GM23338 (cell line): ENCODE data around the gene NKX2-3. TPM values are rescaled to one million over a fixed set of nuclear protein-coding genes. Genes with fewer than 3 reads are reported as not detected.

ENCODE experiments used
- ATAC-seq: fragments of 200-7000 bp; cut with Tn5 transposase; 3 replicates; pipeline ENCODE4 v1.9.1; 2020
- DNase-seq: peaks from one replicate; pipeline ENCODE4 v3.0.0-alpha.2; 2015; ENCODE audit warnings: low spot score
- H2AFZ ChIP-seq: fragments of 200-600 bp; sonication (generic); 2 replicates; pipeline ENCODE4 v1.8.0; 2016; ENCODE audit warnings: antibody characterized with exemption, mild to moderate bottlenecking, moderate library complexity
- H3F3A ChIP-seq: fragments of 200-600 bp; sonication (generic); replicated peaks from 2 replicates; pipeline ENCODE4 v1.8.0; 2017; ENCODE audit warnings: antibody characterized with exemption, mixed run types, low read depth
- H3K27ac ChIP-seq: fragments of 200-600 bp; sonication (generic); 2 replicates; pipeline ENCODE4 v1.6.1; 2016; ENCODE audit warnings: low read depth
- H3K27me3 ChIP-seq: fragments of 200-600 bp; sonication (generic); 2 replicates; pipeline ENCODE4 v1.8.0; 2016; ENCODE audit warnings: mild to moderate bottlenecking, mixed run types, moderate library complexity; ENCODE audit not compliant: insufficient read depth
- H3K36me3 ChIP-seq: fragments of 200-600 bp; sonication (generic); 2 replicates; pipeline ENCODE4 v1.8.0; 2016; ENCODE audit warnings: mild to moderate bottlenecking; ENCODE audit not compliant: insufficient read depth
- H3K4me1 ChIP-seq: fragments of 200-600 bp; sonication (generic); 2 replicates; pipeline ENCODE4 v1.8.0; 2016; ENCODE audit warnings: mild to moderate bottlenecking, moderate library complexity; ENCODE audit not compliant: insufficient read depth
- H3K4me2 ChIP-seq: fragments of 200-600 bp; sonication (generic); 2 replicates; pipeline ENCODE4 v1.7.1; 2017; ENCODE audit warnings: mixed run types
- H3K4me3 ChIP-seq: fragments of 200-600 bp; sonication (generic); 2 replicates; pipeline ENCODE4 v1.6.1; 2016; ENCODE audit warnings: mixed run types
- H3K79me2 ChIP-seq: fragments of 200-600 bp; sonication (generic); replicated peaks from 2 replicates; pipeline ENCODE4 v1.8.0; 2017; ENCODE audit warnings: mild to moderate bottlenecking; ENCODE audit not compliant: insufficient read depth
- H3K9me2 ChIP-seq: fragments of 200-600 bp; sonication (generic); 2 replicates; pipeline ENCODE4 v1.8.0; 2017; ENCODE audit not compliant: insufficient read depth
- H4K20me1 ChIP-seq: fragments of 200-600 bp; sonication (generic); replicated peaks from 2 replicates; pipeline ENCODE4 v1.8.0; 2017; ENCODE audit warnings: mild to moderate bottlenecking; ENCODE audit not compliant: insufficient read depth
- H3K27ac Mint-ChIP-seq: 2 replicates; pipeline ENCODE4 v1.8.0; 2020; ENCODE audit warnings: inconsistent platforms, mild to moderate bottlenecking, moderate library complexity, mixed read lengths
- H3K27me3 Mint-ChIP-seq: 3 replicates; pipeline ENCODE4 v1.8.0; 2022; ENCODE audit warnings: low read depth, mild to moderate bottlenecking, moderate library complexity, mixed read lengths, inconsistent platforms; ENCODE audit not compliant: insufficient read depth, poor library complexity
- H3K36me3 Mint-ChIP-seq: 3 replicates; pipeline ENCODE4 v1.8.0; 2021; ENCODE audit warnings: low read depth, mild to moderate bottlenecking, inconsistent platforms, moderate library complexity, mixed read lengths
- H3K4me1 Mint-ChIP-seq: 3 replicates; pipeline ENCODE4 v1.8.0; 2020; ENCODE audit warnings: mild to moderate bottlenecking, inconsistent platforms, mixed read lengths
- H3K4me3 Mint-ChIP-seq: 3 replicates; pipeline ENCODE4 v1.8.0; 2021; ENCODE audit warnings: moderate library complexity, mild to moderate bottlenecking, inconsistent platforms, mixed read lengths
- H3K9me3 Mint-ChIP-seq: 3 replicates; pipeline ENCODE4 v1.8.0; 2020; ENCODE audit warnings: moderate library complexity, mild to moderate bottlenecking, inconsistent platforms, mixed read lengths
- CREB1 ChIP-seq: fragments of 250-450 bp; sonication (Bioruptor Pico); IDR thresholded peaks from 2 replicates; pipeline ENCODE4 v1.5.0; 2020; ENCODE audit warnings: low read depth, mild to moderate bottlenecking, moderate library complexity
- ETS1 ChIP-seq: IDR thresholded peaks from 2 replicates; pipeline ENCODE4 v1.6.1; 2016; ENCODE audit warnings: antibody characterized with exemption
- EZH2 ChIP-seq: fragments of 200-600 bp; sonication (generic); IDR thresholded peaks from one replicate; pipeline ENCODE4 v1.8.0; 2017; ENCODE audit warnings: antibody characterized with exemption, mild to moderate bottlenecking, low read depth; ENCODE audit not compliant: unreplicated experiment
- EZH2phosphoT487 ChIP-seq: fragments of 200-600 bp; sonication (generic); IDR thresholded peaks from one replicate; pipeline ENCODE4 v1.8.1; 2018; ENCODE audit warnings: antibody characterized with exemption; ENCODE audit not compliant: unreplicated experiment
- JUNB ChIP-seq: IDR thresholded peaks from one replicate; pipeline ENCODE4 v1.6.1; 2016; ENCODE audit warnings: antibody characterized with exemption; ENCODE audit not compliant: unreplicated experiment
- NANOG ChIP-seq: IDR thresholded peaks from 2 replicates; pipeline ENCODE4 v1.6.1; 2016; ENCODE audit warnings: antibody characterized with exemption, borderline replicate concordance
- POLR2AphosphoS5 ChIP-seq: IDR thresholded peaks from 2 replicates; pipeline ENCODE4 v1.6.1; 2016; ENCODE audit warnings: antibody characterized with exemption, low read depth
- REST ChIP-seq: IDR thresholded peaks from one replicate; pipeline ENCODE4 v1.6.1; 2018; ENCODE audit warnings: antibody characterized with exemption; ENCODE audit not compliant: unreplicated experiment
- STAT1 ChIP-seq: IDR thresholded peaks from one replicate; pipeline ENCODE4 v1.6.1; 2016; ENCODE audit warnings: antibody characterized with exemption; ENCODE audit not compliant: unreplicated experiment
- ZNF114 ChIP-seq: fragments of 250-450 bp; sonication (Bioruptor Pico); IDR thresholded peaks from 2 replicates; pipeline ENCODE4 v1.5.0; 2020; ENCODE audit warnings: mild to moderate bottlenecking, moderate library complexity
- ZNF331 ChIP-seq: fragments of 250-450 bp; sonication (Bioruptor Pico); IDR thresholded peaks from 2 replicates; pipeline ENCODE4 v1.5.0; 2020; ENCODE audit warnings: low read depth, mild to moderate bottlenecking, moderate library complexity
- polyA plus RNA-seq: library from polyadenylated mRNA; unstranded; fragments of >200 nt; fragmentation: Nextera tagmentation; extraction: Ambion mirVana; gene quantifications from 2 replicates; pipeline ENCODE4 v1.2.1, GENCODE V29; 2016
- total RNA-seq: library from RNA; depleted of rRNA; stranded (reverse); fragments of >200 nt; shearing (Covaris generic); gene quantifications from 2 replicates; pipeline ENCODE4 v1.2.3, GENCODE V29; 2014
- TF ChIP-seq, protein P1 (sequence below), 2 experiments: fragments of 200-600 bp in 1 of 2; sonication (generic) in 1 of 2; conservative IDR thresholded peaks; 2 replicates each; pipeline versions ENCODE4 v1.5.1 to v1.6.1; 2016 to 2017; ENCODE audit warnings: antibody characterized with exemption in 2 of 2, low read depth in 2 of 2, mild to moderate bottlenecking in 2 of 2, moderate library complexity in 1 of 2
- TF ChIP-seq, protein P2 (sequence below): fragments of 250-450 bp; sonication (Bioruptor Pico); IDR thresholded peaks from 2 replicates; pipeline ENCODE4 v1.5.0; 2020; ENCODE audit warnings: mild to moderate bottlenecking, moderate library complexity

Gene NKX2-3
- total and polyA plus RNA-seq, 2 experiments from 2014 or later = not detected

GRCh38 chr10:99536338-99537085, 3.8 kb downstream of the NKX2-3 start:
- Histone ChIP-seq H3K27ac (no peak overlapping the region), H3F3A (peaks cover 32% of the 10 kb centered on the region), H2AFZ (peak overlapping the region; percentile 88), H3K4me1 (peaks cover 48% of the 10 kb centered on the region), H3K4me2 (peak overlapping the region; percentile 86), H4K20me1 (peaks cover 29% of the 10 kb centered on the region), H3K79me2 (no peaks in the 10 kb centered on the region), H3K9me2 (no peaks in the 10 kb centered on the region), H3K4me3 (peak overlapping the region; percentile 49), H3K36me3 (no peaks in the 10 kb centered on the region), H3K27me3 (peaks cover 100% of the 10 kb centered on the region)
- TF ChIP-seq REST (no peak), POLR2AphosphoS5 (no peak), CREB1 (CRISPR knock-in tag) (no peak), EZH2 (peak; percentile 97), STAT1 (no peak), ZNF331 (no peak), ZNF114 (no peak), NANOG (no peak), ETS1 (no peak), JUNB (no peak), EZH2phosphoT487 (peak; percentile 91)
- TF ChIP-seq, protein P1, sequence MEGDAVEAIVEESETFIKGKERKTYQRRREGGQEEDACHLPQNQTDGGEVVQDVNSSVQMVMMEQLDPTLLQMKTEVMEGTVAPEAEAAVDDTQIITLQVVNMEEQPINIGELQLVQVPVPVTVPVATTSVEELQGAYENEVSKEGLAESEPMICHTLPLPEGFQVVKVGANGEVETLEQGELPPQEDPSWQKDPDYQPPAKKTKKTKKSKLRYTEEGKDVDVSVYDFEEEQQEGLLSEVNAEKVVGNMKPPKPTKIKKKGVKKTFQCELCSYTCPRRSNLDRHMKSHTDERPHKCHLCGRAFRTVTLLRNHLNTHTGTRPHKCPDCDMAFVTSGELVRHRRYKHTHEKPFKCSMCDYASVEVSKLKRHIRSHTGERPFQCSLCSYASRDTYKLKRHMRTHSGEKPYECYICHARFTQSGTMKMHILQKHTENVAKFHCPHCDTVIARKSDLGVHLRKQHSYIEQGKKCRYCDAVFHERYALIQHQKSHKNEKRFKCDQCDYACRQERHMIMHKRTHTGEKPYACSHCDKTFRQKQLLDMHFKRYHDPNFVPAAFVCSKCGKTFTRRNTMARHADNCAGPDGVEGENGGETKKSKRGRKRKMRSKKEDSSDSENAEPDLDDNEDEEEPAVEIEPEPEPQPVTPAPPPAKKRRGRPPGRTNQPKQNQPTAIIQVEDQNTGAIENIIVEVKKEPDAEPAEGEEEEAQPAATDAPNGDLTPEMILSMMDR (conservative IDR thresholded peaks at IDR 0.05; ENCODE audit: low read depth in 2 of 2) = peak; percentile 18 to 27; a peak in 1 of 4 replicates
- TF ChIP-seq, protein P2, sequence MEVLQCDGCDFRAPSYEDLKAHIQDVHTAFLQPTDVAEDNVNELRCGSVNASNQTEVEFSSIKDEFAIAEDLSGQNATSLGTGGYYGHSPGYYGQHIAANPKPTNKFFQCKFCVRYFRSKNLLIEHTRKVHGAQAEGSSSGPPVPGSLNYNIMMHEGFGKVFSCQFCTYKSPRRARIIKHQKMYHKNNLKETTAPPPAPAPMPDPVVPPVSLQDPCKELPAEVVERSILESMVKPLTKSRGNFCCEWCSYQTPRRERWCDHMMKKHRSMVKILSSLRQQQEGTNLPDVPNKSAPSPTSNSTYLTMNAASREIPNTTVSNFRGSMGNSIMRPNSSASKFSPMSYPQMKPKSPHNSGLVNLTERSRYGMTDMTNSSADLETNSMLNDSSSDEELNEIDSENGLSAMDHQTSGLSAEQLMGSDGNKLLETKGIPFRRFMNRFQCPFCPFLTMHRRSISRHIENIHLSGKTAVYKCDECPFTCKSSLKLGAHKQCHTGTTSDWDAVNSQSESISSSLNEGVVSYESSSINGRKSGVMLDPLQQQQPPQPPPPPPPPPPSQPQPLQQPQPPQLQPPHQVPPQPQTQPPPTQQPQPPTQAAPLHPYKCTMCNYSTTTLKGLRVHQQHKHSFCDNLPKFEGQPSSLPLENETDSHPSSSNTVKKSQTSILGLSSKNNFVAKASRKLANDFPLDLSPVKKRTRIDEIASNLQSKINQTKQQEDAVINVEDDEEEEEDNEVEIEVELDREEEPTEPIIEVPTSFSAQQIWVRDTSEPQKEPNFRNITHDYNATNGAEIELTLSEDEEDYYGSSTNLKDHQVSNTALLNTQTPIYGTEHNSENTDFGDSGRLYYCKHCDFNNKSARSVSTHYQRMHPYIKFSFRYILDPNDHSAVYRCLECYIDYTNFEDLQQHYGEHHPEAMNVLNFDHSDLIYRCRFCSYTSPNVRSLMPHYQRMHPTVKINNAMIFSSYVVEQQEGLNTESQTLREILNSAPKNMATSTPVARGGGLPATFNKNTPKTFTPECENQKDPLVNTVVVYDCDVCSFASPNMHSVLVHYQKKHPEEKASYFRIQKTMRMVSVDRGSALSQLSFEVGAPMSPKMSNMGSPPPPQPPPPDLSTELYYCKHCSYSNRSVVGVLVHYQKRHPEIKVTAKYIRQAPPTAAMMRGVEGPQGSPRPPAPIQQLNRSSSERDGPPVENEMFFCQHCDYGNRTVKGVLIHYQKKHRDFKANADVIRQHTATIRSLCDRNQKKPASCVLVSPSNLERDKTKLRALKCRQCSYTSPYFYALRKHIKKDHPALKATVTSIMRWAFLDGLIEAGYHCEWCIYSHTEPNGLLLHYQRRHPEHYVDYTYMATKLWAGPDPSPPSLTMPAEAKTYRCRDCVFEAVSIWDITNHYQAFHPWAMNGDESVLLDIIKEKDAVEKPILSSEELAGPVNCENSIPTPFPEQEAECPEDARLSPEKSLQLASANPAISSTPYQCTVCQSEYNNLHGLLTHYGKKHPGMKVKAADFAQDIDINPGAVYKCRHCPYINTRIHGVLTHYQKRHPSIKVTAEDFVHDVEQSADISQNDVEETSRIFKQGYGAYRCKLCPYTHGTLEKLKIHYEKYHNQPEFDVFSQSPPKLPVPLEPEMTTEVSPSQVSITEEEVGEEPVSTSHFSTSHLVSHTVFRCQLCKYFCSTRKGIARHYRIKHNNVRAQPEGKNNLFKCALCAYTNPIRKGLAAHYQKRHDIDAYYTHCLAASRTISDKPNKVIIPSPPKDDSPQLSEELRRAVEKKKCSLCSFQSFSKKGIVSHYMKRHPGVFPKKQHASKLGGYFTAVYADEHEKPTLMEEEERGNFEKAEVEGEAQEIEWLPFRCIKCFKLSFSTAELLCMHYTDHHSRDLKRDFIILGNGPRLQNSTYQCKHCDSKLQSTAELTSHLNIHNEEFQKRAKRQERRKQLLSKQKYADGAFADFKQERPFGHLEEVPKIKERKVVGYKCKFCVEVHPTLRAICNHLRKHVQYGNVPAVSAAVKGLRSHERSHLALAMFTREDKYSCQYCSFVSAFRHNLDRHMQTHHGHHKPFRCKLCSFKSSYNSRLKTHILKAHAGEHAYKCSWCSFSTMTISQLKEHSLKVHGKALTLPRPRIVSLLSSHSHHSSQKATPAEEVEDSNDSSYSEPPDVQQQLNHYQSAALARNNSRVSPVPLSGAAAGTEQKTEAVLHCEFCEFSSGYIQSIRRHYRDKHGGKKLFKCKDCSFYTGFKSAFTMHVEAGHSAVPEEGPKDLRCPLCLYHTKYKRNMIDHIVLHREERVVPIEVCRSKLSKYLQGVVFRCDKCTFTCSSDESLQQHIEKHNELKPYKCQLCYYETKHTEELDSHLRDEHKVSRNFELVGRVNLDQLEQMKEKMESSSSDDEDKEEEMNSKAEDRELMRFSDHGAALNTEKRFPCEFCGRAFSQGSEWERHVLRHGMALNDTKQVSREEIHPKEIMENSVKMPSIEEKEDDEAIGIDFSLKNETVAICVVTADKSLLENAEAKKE (CRISPR knock-in tag) = no peak
- Mint-ChIP-seq H3K36me3 (no peaks in the 10 kb centered on the region; the same call in 2 of the 3 replicates), H3K27me3 (peaks cover 97% of the 10 kb centered on the region), H3K27ac (no peak overlapping the region), H3K9me3 (no peaks in the 10 kb centered on the region; the same call in 1 of the 3 replicates), H3K4me3 (peak overlapping the region; percentile 70), H3K4me1 (peaks cover 57% of the 10 kb centered on the region)
- peak; percentile 72 for DNase-seq
- ATAC-seq = peak; percentile 0; the same call in 2 of the 3 replicates
